H1 (cell line): ENCODE data around the gene EDC3. TPM values are rescaled to one million over a fixed set of nuclear protein-coding genes. Genes with fewer than 3 reads are reported as not detected.

Experiments
- ATF3 ChIP-seq: IDR thresholded peaks from 2 replicates; pipeline ENCODE4 v1.6.1; 2011; ENCODE audit warnings: low read depth, mild to moderate bottlenecking, low read length; ENCODE audit not compliant: insufficient read depth
- BCL11A ChIP-seq, 2 experiments: IDR thresholded peaks; one replicate each; pipeline ENCODE4 v1.6.1; 2011; ENCODE audit warnings: low read depth in 2 of 2, low read length in 2 of 2, mild to moderate bottlenecking in 2 of 2
- CHD7 ChIP-seq: fragments of 300-600 bp; sonication (generic); IDR thresholded peaks from 2 replicates; pipeline ENCODE4 v1.7.1; 2012; ENCODE audit warnings: low read length, moderate library complexity, mild to moderate bottlenecking, inconsistent platforms; ENCODE audit not compliant: insufficient replicate concordance
- SIX5 ChIP-seq: IDR thresholded peaks from 2 replicates; pipeline ENCODE4 v1.6.1; 2011; ENCODE audit warnings: mild to moderate bottlenecking, low read depth, low read length
- SUZ12 ChIP-seq: fragments of 200-600 bp; sonication (generic); IDR thresholded peaks from 2 replicates; pipeline ENCODE4 v1.6.1; 2012; ENCODE audit warnings: mild to moderate bottlenecking, inconsistent platforms, low read length, moderate library complexity, mixed read lengths
- TAF7 ChIP-seq: optimal IDR thresholded peaks from 2 replicates; pipeline ENCODE3; 2011; ENCODE audit warnings: low read depth, mild to moderate bottlenecking, inconsistent platforms, low read length, moderate library complexity, borderline replicate concordance
- TCF12 ChIP-seq: IDR thresholded peaks from 2 replicates; pipeline ENCODE4 v1.6.1; 2011; ENCODE audit warnings: low read depth, mild to moderate bottlenecking, low read length
- polyA plus RNA-seq, 7 experiments: library from polyadenylated mRNA; depleted of rRNA in 3 of 7; stranded (reverse) in 5 of 7; unstranded in 2 of 7; fragments of >200 nt in 5 of 7; fragments of 200-250 nt in 2 of 7; gene quantifications; 1 replicate in 5 of 7; 2 replicates in 1 of 7; 4 replicates in 1 of 7; pipeline versions ENCODE4 v1.2.1 to v1.2.3, GENCODE V29; 2011 to 2013; ENCODE audit warnings: missing spikeins in 2 of 7, mixed read lengths in 2 of 7
- total RNA-seq: library from RNA; stranded (reverse); fragmentation: NEBNext Ultra II Directional; extraction: Animal tissue kit (Norgen Biotek cat#: 25700); gene quantifications from 2 replicates; pipeline ENCODE4 v1.2.1, GENCODE V29; 2021

EDC3 gene
- total and polyA plus RNA-seq, 2 of the 8 experiments (the other 6 are each of a cell fraction or from before 2014, with no cell fraction given): 45.0 to 50.8 TPM

GRCh38 chr15:74603026-74603788 is 92.6 kb downstream of the EDC3 start (continued):
- no peak for TF ChIP-seq ATF3
- no peak for TF ChIP-seq TAF7
- TF ChIP-seq CHD7: no peak
- no peak for TF ChIP-seq SUZ12
- no peak for TF ChIP-seq SIX5
- no peak for TF ChIP-seq TCF12
- no peak for TF ChIP-seq BCL11A (IDR thresholded peaks at IDR 0.05; ENCODE audit: low read depth in 2 of 2, low read length in 2 of 2)
